Stomach smooth muscle (tissue), 2 donors: ENCODE data around the gene MTX1.
"Not testable (repeated sequence)": the region's sequence is repeated elsewhere in the genome, so short reads cannot be mapped to it uniquely, and the experiment has no call there.

Experiments
- H3K27ac ChIP-seq: one replicate; pipeline ENCODE4 v1.7.0; 2013; ENCODE audit warnings: mild to moderate bottlenecking, low read length, inconsistent platforms
- H3K27me3 ChIP-seq, 2 donors: one replicate each; pipeline ENCODE4 v1.7.0; 2013; ENCODE audit warnings: low read length in 2 of 2; ENCODE audit not compliant: insufficient read depth in 2 of 2, control insufficient read depth in 1 of 2
- H3K36me3 ChIP-seq, 2 donors: one replicate each; pipeline ENCODE4 v1.7.0; 2013; ENCODE audit warnings: low read length in 2 of 2; ENCODE audit not compliant: control insufficient read depth in 2 of 2, insufficient read depth in 2 of 2
- H3K4me1 ChIP-seq: one replicate; pipeline ENCODE4 v1.7.0; 2013; ENCODE audit warnings: low read length; ENCODE audit not compliant: control insufficient read depth, insufficient read depth
- H3K4me3 ChIP-seq, 2 donors: one replicate each; pipeline ENCODE4 v1.7.0; 2013; ENCODE audit warnings: low read length in 2 of 2
- H3K9ac ChIP-seq, 2 donors: one replicate each; pipeline ENCODE4 v1.7.0; 2013; ENCODE audit warnings: low read length in 2 of 2, mild to moderate bottlenecking in 1 of 2
- H3K9me3 ChIP-seq, 2 donors: one replicate each; pipeline ENCODE4 v1.7.0; 2013; ENCODE audit warnings: low read length in 2 of 2; ENCODE audit not compliant: control insufficient read depth in 2 of 2
- donor health status: healthy.
- donor health status: Pancreatic carcinoma.

The MTX1 gene

GRCh38 chr1:155244368-155245162 is 36.1 kb downstream of the MTX1 start:
- Histone ChIP-seq H3K9me3 (no peaks in the 10 kb centered on the region), H3K4me3 (peak overlapping the region; percentile 81 to 91), H3K36me3 (peaks cover 9 to 13% of the 10 kb centered on the region in 2 donors), H3K9ac (peak overlapping the region; percentile 80 to 82), H3K4me1 (peaks cover 30% of the 10 kb centered on the region), H3K27me3 (no peaks in the 10 kb centered on the region), H3K27ac (peak overlapping the region; percentile 87)

GRCh38 chr1:155245163-155245524 is 36.6 kb downstream of the MTX1 start:
- Histone ChIP-seq H3K9ac (peak overlapping the region; percentile 80 to 82), H3K9me3 (no peaks in the 10 kb centered on the region), H3K27me3 (no peaks in the 10 kb centered on the region), H3K4me1 (peaks cover 30% of the 10 kb centered on the region), H3K36me3 (peaks cover 9 to 13% of the 10 kb centered on the region in 2 donors), H3K27ac (peak overlapping the region; percentile 87), H3K4me3 (peak overlapping the region; percentile 81 to 91)

GRCh38 chr1:155246796-155247195 is 38.3 kb downstream of the MTX1 start:
- Histone ChIP-seq H3K4me1 (peaks cover 29% of the 10 kb centered on the region), H3K36me3 (peaks cover 9 to 13% of the 10 kb centered on the region in 2 donors)
- not testable (repeated sequence) for H3K27ac ChIP-seq, H3K9ac ChIP-seq, H3K9me3 ChIP-seq, H3K4me3 ChIP-seq, H3K27me3 ChIP-seq

GRCh38 chr1:155247667-155248553 is 39.4 kb downstream of the MTX1 start:
- Histone ChIP-seq H3K4me3 (no peak overlapping the region), H3K27ac (no peak overlapping the region), H3K36me3 (peaks cover 9 to 13% of the 10 kb centered on the region in 2 donors), H3K9me3 (no peaks in the 10 kb centered on the region), H3K4me1 (peaks cover 27% of the 10 kb centered on the region), H3K9ac (no peak overlapping the region), H3K27me3 (no peaks in the 10 kb centered on the region)

GRCh38 chr1:155250246-155250632 is 41.7 kb downstream of the MTX1 start:
- Histone ChIP-seq H3K4me3 (peak overlapping the region in 1 of 2 donors; percentile 40), H3K36me3 (peaks cover 9 to 13% of the 10 kb centered on the region in 2 donors), H3K27ac (peak overlapping the region; percentile 41), H3K27me3 (no peaks in the 10 kb centered on the region), H3K9ac (peak overlapping the region; percentile 27 to 42), H3K9me3 (no peaks in the 10 kb centered on the region), H3K4me1 (peaks cover 28% of the 10 kb centered on the region)

- Histone ChIP-seq H3K4me1 (peaks cover 31% of the 10 kb centered on the region), H3K36me3 (peaks cover 9 to 13% of the 10 kb centered on the region in 2 donors), H3K9ac (peak overlapping the region; percentile 27 to 42), H3K27ac (peak overlapping the region; percentile 41), H3K4me3 (peak overlapping the region in 1 of 2 donors; percentile 40), H3K27me3 (no peaks in the 10 kb centered on the region), H3K9me3 (no peaks in the 10 kb centered on the region)
Measured at GRCh38 chr1:155250633-155251449, 42.3 kb downstream of the MTX1 start.

GRCh38 chr1:155251566-155251965 is 43.1 kb downstream of the MTX1 start:
- H3K27ac ChIP-seq, result peak overlapping the region; percentile 41

GRCh38 chr1:155253208-155253607 is 44.7 kb downstream of the MTX1 start:
- Histone ChIP-seq H3K36me3 (peaks cover 11 to 13% of the 10 kb centered on the region in 2 donors), H3K9me3 (no peaks in the 10 kb centered on the region), H3K4me1 (peaks cover 35% of the 10 kb centered on the region), H3K9ac (peak overlapping the region; percentile 36 to 86), H3K4me3 (peak overlapping the region in 1 of 2 donors; percentile 83), H3K27ac (peak overlapping the region; percentile 98), H3K27me3 (no peaks in the 10 kb centered on the region)

More at GRCh38 chr1:155251566-155251965, 43.1 kb downstream of the MTX1 start:
- no peak overlapping the region for H3K4me3 ChIP-seq
- H3K9ac ChIP-seq, result no peak overlapping the region
- H3K4me1 ChIP-seq, result peaks cover 35% of the 10 kb centered on the region
- H3K36me3 ChIP-seq, result peaks cover 9 to 13% of the 10 kb centered on the region in 2 donors
- no peaks in the 10 kb centered on the region for H3K27me3 ChIP-seq
- no peaks in the 10 kb centered on the region for H3K9me3 ChIP-seq

- Histone ChIP-seq H3K36me3 (peaks cover 12% of the 10 kb centered on the region in 2 donors), H3K4me1 (peaks cover 35% of the 10 kb centered on the region), H3K9ac (peak overlapping the region; percentile 72 to 86), H3K4me3 (peak overlapping the region; percentile 77 to 83), H3K9me3 (no peaks in the 10 kb centered on the region), H3K27me3 (no peaks in the 10 kb centered on the region), H3K27ac (peak overlapping the region; percentile 98)
Measured at GRCh38 chr1:155253797-155254196, 45.3 kb downstream of the MTX1 start.

GRCh38 chr1:155254228-155254713 is 45.8 kb downstream of the MTX1 start:
- Histone ChIP-seq H3K9me3 (no peaks in the 10 kb centered on the region), H3K4me1 (peaks cover 35% of the 10 kb centered on the region), H3K4me3 (peak overlapping the region; percentile 77 to 83), H3K27me3 (no peaks in the 10 kb centered on the region), H3K9ac (peak overlapping the region; percentile 72 to 86), H3K36me3 (peaks cover 12 to 13% of the 10 kb centered on the region in 2 donors), H3K27ac (peak overlapping the region; percentile 98)
